NCI-H2029 treated with DMSO at 0.1 percent for 48 hours (cell line): ENCODE results near the gene IP6K3.

Experiments used
- DNase-seq: peaks from one replicate; lab custom pipeline; 2025; lab: John Stamatoyannopoulos, UW

The IP6K3 gene

DNA sequence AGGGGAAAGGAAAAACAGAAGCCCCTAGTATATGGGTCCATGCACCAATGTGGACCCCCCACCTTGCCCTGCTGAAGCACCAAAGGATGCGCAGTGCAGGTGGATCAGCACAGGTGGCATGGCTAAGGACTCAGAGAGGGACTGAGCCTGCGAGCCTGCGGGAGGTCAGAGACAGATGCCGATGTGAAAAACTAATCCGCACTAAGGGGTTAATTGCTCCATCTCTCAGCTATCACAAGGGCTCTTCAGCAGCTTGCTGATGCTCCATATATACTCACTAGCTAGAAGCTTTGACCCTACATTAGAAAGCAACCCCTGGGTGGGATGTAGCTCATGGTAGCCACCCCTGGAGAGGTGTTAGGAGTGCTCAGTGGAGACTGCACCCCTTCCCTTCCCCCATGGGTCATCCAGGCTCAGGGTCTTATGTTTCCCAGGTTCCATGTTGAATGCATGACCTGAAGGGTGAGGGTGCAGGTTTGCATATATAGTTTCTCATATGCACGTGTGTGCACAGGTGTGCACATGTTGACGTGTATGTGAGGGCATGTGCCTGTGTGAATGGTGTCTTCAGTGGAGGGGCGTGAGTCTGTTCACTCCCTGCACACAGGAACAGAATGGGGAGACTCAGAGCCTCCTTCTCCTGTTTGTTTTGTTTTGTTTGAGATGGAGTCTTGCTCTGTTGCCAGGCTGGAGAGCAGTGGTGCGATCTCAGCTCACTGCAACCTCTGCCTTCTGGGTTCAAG, 13.4 kb upstream of the IP6K3 start:
- DNase-seq, result peak; percentile 55

DNA sequence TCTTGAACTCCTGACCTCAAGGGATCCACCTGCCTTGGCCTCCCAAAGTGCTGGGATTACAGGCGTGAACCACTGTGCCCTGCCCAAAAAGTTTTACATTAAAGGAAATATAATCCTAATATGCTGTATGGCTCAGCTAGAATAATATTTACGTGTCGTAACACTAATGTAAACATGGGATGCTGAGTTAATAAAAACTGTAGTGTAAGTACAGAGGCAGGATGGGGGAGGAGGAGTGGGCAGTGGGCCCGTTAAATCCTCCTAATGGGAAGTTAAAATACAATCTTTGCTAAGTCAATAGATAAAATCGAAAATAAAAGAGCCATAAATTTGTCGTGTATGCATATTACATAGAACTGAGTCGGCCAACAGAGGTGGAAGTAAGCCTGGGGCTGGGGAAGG, 12.1 kb upstream of the IP6K3 start:
- DNase-seq, result no peak

DNA sequence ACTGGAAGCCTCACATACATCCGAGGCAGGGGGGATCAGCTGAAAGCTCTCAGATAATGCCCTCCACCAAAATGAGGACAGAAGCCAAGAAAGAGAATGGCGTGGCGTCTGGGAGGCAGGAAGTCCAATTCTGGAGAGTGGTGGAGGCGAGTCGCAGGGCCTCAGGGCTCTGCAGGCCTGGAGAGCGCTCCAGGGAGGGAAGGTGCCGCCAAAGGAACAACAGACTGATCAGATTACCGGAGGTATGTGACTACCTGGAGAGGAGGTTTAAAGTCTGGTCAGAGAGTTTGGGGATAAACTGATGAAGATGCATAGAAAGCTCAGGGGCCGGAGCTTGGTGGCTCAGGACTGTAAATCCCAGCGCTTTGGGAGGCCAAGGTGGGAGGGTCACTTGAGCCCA, 11.2 kb upstream of the IP6K3 start:
- peak; percentile 15 for DNase-seq

DNA sequence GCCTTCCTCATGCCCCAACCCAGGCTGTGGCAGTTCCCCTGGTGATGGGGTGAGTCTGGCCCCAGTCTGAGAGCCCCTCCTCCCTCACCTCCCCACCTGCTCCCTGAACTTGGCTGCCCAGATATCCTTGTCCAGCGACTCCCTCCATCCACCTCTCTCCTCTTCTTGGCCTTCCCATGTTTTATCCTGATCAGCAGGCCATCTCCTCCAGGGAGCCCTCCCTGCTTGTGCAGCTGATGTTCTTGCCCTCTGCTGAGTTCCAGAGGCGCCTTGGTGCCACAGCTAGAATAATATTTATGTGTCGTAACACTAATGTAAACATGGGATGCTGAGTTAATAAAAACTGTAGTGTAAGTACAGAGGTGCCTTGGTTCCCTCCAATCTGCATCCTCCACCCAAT, 10.4 kb upstream of the IP6K3 start:
- no peak for DNase-seq

DNA sequence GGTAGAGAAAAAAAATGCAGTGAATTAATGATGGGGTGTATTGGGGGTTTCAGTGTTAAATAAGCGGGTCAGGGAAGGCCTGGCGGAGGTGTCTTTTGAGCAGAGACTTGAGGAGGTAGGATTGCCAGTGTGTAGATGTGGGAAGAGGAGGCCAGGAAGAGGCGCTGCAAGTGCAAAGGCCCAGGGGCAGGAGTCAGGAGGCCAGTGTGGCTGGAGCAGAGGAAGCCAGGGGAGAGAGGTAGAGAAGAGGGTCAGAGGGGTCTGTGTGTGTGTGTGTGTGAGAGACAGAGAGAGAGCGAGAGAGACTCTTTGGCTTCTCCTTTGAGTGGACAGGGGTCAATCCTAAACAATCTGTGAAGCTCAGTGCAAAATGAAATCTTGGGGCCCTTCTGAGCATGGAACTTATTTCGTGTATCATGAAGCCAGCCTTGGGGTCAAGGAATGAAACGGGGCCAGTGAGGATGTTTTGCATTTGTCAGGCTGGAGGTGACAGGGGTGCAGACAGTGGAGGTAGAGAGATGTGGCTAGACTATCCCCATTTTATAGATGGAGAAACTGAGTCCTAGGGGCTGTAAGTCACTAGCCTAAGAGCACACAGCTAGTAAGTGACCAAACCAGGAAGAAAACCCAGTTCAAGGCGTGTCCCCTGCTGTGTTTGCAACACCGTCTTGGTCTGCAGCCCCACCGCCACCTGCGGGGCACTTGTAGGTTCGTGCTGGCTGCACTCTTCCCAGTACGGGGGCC, 9.7 kb upstream of the IP6K3 start:
- DNase-seq, result no peak

DNA sequence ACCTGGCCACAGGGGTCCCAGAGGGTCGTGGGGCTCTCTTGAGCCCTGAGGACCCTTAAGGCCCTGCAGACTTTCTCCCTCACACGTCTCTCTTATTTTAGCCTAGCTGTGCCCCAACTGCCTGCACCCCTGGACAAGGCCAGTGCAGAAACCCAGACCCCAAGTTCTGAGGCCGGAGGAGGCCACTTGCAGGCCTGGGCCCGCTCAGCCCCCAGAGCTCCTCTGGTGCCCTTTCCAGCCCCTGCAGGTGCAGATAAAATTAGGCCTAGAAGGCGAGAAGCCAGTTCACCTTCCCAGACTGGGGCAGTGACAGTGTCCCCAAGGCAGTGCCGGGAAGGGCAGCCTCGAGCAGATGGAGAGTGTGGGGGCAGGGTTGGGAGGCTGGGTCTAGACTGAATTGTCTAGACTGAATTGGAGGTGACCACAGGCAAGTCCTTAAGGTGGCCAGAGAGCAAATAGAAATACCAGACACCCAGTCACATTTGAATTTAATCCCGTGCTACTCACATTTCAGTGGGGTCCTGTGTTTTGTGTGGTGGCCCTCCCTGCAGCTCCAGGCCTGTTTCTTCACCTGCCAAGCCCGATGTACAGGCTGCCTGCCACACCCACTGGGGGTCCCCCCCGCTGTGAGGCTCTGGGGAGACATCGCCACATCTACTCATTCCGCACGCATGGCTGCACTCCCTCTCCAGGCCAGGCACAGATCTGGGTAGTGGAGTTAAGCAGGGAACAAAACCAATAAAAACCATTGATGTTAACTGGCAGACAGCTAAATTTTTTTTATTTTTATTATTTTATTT, 8.6 kb upstream of the IP6K3 start:
- DNase-seq, result peak; percentile 37

DNA sequence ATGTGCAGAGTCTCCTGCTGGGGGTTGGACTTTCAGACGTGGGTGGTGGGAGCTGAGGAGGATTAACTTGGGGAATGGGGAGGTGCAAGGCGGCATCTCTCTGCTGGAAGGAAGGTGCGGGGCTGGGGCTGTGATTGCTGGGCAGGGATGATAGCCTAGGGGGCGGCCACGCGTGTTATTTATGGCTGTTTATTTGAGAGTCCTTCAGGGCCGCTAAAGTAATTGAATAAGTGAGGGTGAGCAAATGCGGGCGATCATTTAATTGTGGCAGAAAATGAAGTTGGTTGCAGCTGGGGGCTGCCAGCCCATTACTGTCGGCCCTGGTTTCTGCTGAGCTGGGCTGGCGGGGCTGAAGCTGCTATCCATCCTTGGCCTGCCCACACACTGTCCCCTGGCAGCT, 7.5 kb upstream of the IP6K3 start:
- no peak for DNase-seq

DNA sequence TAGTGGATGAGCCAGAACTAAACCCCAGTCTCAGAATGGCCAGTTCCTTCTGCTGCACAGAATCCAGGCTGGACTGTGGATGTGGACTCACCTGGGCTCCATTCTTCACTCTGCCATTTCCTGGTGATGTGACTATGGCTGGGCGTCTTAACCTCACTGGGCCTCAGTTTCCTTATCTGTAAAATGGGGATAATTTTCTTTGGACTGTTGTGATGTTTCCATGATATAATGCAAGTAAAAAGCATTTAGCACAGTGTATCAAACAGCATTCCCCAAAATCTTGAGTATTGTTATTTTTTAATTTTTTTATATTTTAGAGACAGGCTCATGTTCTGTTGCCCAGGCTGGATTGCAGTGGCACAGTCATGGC, 5.9 kb upstream of the IP6K3 start:
- no peak for DNase-seq

DNA sequence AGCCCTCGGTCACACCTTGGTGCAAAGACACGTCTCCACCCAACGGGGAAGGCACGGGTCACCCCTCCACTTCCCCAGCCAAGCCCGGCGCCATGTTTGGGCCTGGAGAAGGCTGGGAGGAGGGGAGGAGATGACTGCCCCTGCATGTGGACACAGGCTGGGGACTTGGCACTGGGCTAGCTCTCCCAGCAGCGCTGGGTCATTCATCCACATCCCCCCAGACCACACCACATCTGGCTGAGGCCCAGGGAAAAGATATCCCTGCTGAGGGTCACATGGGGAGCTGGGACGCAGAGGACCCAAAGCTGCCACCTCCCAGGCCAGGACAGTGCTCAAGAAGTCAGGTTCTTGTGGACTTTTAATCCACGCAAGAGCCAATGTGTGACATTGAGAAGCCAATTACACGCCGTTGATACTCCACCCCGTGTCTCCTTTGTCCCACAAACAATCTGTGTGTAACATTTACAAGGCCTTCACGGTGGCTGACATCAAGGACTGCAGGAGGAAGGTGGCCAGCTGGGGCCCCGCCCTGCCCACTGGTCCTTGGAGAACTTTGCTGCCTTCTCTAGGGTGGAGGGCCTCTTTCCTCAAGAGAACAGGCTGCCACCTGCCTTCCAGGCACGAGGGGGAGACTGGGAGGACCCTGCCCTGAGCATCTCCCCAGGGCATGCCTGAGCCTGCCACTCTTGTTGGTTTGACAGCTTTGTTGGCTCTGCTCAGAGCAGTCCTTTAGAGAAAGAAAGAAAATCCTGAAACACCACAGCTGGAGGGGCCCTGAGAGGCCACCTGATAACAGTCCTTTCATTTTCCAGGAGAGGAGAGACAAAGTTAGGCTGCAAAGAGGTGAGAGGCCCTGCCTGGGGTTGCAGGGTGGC, 5.3 kb upstream of the IP6K3 start:
- no peak for DNase-seq

DNA sequence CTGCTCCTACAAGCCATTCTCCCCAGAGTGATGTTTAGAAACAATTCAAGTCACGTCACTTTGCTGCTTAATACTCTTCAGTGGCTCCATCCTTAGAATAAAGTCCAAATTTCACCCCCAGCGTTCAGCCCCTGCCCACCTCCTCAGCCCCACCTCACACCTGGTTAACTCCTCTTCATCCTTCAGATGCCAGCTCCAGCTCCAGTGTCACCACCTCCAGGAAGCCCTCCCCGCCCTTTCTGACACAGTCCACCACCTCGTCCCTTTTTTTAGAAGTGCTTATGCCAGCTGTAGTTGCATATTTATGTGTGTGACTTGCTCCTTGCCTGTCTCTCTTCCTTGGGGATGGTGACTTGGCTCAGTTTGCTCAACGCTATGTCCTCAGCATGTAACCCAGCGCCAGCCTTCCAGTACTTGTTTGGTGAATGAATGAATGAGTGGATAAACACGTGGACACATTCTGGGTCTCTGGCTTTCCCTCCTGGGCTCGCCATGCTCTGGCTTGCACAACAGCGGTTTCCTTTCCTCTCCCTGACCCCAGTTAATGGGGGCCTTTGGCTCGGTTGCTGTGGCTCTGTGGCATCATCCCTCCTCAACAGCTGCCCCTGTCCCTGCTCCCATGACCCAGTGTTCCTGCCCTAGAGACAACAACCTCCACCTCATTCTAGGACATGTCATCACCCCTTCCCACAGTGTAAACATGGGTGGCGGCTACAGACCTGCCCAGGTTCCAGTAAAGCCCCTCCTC, 3.7 kb upstream of the IP6K3 start:
- no peak for DNase-seq

DNA sequence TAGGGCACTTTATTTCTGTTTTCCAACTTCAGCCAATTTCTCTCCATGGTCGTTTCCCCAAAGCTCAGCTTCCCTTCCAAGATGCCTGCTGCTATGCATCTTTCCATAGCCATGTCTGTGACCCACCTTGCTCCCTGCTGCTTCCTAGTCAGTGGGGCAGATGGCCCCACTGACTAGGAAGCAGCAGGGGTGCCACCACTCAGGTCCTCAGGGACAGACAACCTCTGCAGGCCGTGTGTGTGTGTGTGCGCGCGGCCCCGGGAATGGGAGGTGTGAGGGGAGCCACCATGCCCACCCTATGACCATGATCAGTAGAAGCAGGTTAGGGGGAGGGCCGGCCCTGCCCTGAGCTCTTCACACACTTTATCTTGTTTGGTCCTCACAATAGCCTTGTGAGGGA, 2.7 kb upstream of the IP6K3 start:
- DNase-seq, result no peak

DNA sequence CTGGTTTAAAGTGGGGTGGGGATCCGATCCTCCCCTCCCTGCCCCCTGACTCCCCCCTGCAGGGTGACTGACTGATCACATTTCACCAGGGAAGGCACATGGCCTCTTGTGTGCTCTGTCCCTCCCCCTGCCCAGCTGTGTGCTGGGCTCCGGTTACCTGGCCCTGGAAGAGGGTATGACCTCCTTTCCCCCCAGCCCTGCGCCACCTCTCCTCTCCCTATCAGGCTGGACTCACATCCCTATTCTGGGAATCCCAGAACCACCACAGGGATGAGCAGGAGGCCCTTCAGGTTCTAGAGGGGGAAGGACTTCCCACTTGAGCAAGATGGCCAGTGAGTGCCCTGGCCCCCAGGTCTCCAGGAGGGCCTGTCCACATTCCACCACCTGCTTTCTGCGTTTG, 2.1 kb upstream of the IP6K3 start:
- no peak for DNase-seq

DNA sequence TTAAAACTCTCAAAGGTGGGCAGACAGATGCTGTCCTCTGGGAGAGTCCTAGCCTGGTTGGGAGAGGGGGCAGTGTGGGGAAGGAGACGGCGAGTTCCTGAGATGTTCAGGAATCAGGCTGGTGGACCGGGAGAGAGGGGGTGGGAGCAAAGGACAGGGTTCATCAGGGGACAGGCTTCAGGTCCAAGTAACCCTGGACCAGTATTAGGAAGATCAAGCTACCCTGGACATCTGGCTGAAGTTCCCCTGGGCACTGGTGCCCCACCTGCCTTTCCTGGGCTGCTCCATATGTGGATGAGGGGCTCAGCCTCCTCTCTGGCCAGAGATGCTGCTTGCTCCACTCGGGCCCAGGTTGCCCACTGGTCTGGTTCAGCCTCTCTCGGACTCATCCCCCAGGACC, 1.1 kb upstream of the IP6K3 start:
- DNase-seq, result no peak

DNA sequence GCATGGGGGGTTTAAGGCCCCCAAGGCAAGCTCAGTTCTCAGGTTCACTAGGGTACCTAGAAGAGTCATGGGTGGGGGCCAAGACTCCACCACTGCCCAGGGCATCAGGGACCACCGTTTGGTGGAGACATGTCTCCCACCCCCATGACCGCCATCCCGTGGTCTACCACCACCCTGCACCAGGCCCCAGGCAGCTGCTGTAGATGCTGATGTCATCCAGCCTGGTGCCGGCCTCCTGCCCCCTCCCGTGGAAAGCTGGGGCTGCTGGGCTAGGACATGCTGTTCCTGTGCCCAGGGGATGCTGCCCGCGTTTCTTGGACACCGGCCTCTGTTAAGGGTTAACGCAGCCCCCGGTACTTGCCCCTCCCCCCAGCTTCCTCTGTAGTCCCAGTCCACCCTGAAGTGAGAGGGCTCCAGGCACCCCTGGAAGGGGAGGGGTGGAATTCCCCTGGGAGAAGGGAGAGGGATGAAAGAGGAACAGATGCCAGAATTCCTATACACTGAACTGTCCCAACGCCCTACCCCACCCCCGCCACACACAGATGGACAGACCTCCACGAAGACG, 587 bp downstream of the IP6K3 start:
- no peak for DNase-seq

DNA sequence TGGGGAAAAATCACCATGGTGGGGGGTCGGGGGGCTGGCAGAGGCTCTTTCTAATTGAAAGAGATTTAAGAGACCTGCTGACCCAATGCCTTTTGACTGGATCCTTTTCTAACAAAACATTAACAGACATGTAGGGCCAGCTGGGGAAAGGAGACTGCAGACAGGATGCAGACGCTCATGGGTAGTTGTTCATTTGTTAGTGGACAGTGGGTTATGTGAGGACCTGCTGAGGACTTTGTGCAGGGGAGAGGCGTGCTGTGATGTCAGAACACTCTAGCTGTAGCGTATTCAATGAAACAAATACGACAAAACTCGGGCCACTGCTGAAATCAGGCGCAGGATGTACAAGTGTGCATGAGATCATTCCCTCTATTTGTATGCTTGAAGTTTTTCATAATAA, 1.2 kb downstream of the IP6K3 start:
- no peak for DNase-seq

DNA sequence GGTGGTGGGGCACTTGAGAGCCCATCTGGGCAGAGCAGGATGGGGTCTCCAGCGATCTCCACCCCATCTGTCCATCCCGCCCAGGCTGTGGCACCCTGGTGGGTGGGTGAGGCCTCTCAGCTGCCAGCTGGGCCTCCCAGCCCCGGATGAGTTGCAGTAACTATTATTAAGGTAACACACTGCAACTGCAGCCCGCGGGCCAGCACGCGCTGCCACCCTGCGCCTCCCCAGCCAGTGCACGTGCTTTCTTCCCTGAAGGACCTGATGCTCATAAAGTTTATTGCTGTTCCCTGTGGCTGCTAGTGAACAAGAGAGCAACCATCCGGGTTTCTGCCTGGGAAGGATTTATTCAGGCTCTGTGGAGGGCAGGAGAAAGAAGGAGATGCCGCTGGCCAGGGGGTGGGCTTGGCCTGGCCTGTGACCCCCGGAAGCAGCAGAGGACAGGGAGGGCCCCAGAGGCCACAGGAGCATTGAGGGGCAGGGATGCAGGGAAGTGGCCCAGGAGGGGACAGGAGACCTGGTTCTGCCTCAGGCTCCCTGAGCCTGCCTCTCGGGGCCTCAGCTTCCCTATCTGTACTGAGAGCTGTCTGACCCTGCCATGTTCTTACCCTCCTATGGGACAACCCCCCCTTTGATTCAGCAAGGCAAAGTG, 1.7 kb downstream of the IP6K3 start:
- DNase-seq, result no peak

DNA sequence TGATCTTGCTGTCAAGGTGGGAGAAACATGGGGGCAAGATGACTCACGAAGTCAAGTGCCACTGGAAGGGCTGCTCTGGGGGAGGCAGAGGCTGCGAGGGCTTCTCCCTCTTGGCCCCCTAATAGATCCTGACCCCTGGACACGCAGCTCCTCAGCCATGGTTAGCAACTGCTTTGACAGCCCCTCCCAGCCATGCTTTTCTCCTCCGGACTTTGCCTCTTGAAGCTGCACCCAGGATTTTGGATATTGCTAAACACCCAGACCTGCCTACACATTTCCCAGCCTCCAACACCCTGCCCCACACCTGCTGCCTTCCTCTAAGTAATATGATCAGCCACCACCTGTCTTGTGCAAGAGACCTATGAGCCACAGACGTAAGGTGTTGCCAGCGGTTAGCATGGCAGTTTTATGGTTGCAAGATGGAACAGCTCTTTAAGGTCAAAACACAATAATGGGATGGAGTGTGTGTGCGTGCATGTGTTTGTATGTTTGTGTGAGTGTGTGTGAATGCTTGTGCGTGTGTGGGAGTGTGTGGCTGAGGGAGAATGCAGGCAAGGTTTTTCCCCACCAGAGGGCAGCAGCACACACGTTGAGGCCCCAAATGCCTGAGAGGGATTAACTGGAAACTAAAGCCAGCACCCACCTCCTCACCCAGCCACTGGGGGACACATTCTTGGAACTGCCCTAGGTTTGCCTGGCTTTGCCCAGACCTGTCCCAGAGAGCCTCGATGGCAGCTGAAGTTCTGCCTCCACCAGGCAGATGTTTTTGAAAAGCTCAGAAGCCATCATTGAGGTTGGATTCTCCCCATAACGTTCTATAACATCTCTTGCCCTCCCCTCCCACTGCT, 2.5 kb downstream of the IP6K3 start:
- DNase-seq, result peak; percentile 91

DNA sequence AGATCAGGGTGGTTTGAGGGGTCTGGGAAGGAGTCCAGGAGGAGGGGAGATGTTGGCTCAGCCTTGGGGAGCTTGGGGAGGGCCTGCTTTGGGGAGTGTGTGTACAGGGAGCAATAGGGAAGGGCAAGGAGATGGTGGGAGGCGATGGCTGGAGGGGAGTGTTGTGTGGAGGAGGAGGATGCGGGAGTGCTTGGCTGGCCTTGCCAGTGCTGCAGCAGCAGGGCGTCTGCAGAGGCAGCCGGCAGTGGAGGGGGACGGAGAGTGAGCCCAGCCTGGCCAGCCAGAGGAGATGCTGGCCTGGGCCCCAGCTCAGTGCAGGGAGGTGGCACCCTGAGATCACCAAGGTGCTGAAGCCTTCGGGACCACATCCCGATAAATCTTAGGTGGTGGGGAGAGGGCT, 3.9 kb downstream of the IP6K3 start:
- DNase-seq, result no peak

DNA sequence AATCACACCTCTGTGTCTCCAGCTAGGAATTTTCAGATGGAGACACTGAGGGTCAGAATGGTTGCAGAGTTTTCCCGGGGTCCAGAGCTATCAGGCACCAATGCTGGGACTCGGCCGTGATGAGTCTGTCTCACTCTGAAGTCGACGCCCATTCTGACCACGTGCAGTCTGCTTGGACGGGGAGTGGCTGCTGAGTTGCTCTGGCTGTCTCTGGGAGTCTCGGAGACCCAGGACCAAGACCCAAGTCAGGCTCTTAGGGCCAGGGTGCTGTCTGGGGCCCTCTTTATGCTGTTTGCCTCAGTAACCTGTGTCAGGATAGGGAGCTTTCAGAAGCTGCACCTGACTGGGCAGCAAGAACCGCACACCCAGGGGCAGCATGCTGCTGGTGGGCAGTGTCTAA, 4.6 kb downstream of the IP6K3 start:
- no peak for DNase-seq

DNA sequence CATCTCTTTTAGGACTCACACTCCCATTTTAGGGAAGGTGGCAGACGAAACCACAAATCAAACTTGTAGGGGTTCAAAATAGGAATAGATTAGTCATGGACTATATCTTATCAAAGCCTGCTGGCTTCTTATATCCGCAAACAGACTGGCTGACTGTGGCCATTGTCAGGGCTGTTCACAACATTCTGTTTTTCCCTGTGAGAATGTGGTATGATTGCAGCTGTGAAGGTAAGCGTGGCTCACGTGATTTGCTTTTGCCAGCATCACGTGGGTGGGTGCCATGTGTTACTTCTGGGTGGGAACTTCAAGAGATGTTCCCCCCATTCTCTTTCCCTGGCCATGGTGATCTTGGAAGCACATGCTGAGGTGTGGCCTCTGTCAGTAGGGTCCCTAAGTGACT, 5.9 kb downstream of the IP6K3 start:
- DNase-seq, result no peak
